ENCODE data around the gene METTL15. TPM values are rescaled to one million over a fixed set of nuclear protein-coding genes. Genes with fewer than 3 reads are reported as not detected.
"Not testable (repeated sequence)": the region's sequence is repeated elsewhere in the genome, so short reads cannot be mapped to it uniquely, and the experiment has no call there.

METTL15 gene
- total RNA-seq, 4 donors from 2014 or later = 5.3 to 12.2 (median 11.8) TPM

- Histone ChIP-seq H3K27ac (no peak overlapping the region), H3K27me3 (no peaks in the 10 kb centered on the region), H3K4me1 (no peaks in the 10 kb centered on the region), H3K9me3 (no peaks in the 10 kb centered on the region), H3K36me3 (peaks cover 0 to 51% (median 0%) of the 10 kb centered on the region in 3 donors), H3K4me3 (no peak overlapping the region)
- TF ChIP-seq CTCF (IDR thresholded peaks at IDR 0.05) (no peak), POLR2A (IDR thresholded peaks at IDR 0.05) (no peak)
- 93 to 96% methylated on average over 1 of the region's 1 CpG for WGBS, 2 donors
- no peak for DNase-seq
- intact Hi-C loops (cut with DNase I) = no loop called here
Measured at GRCh38 chr11:28132548-28132947, 24.4 kb downstream of the METTL15 start.

GRCh38 chr11:28133146-28133545 is 25.0 kb downstream of the METTL15 start:
- Histone ChIP-seq H3K27me3 (no peaks in the 10 kb centered on the region), H3K4me3 (no peak overlapping the region), H3K27ac (no peak overlapping the region), H3K9me3 (no peaks in the 10 kb centered on the region), H3K4me1 (no peaks in the 10 kb centered on the region), H3K36me3 (peaks cover 0 to 46% (median 0%) of the 10 kb centered on the region in 3 donors)
- 87 to 92% methylated on average over 3 of the region's 3 CpGs for WGBS, 2 donors
- intact Hi-C loops (cut with DNase I) = no loop called here
- TF ChIP-seq POLR2A (IDR thresholded peaks at IDR 0.05) (no peak), CTCF (IDR thresholded peaks at IDR 0.05) (no peak)
- DNase-seq = no peak

- intact Hi-C loops (cut with DNase I); H3K27ac ChIP-seq; H3K4me3 ChIP-seq; DNase-seq; H3K27me3 ChIP-seq; H3K4me1 ChIP-seq: not testable (repeated sequence)
- WGBS, 2 donors = 89 to 96% methylated on average over 4 of the region's 4 CpGs
- H3K9me3 ChIP-seq = peaks cover 0 to 19% (median 17%) of the 10 kb centered on the region in 3 donors
- peaks cover 0 to 56% (median 0%) of the 10 kb centered on the region in 3 donors for H3K36me3 ChIP-seq
Measured at GRCh38 chr11:28136157-28136556, 28.0 kb downstream of the METTL15 start.

- Histone ChIP-seq H3K36me3 (peaks cover 0 to 52% (median 0%) of the 10 kb centered on the region in 3 donors), H3K4me1 (no peaks in the 10 kb centered on the region), H3K27me3 (no peaks in the 10 kb centered on the region), H3K4me3 (no peak overlapping the region), H3K9me3 (peaks cover 0 to 19% (median 18%) of the 10 kb centered on the region in 3 donors), H3K27ac (no peak overlapping the region)
- intact Hi-C loops (cut with DNase I) = no loop called here
- no peak for DNase-seq
- 87 to 98% methylated on average over 3 of the region's 3 CpGs for WGBS, 2 donors
- TF ChIP-seq CTCF (IDR thresholded peaks at IDR 0.05) = no peak
- no peak for TF ChIP-seq POLR2A (IDR thresholded peaks at IDR 0.05)
Measured at GRCh38 chr11:28137366-28137765, 29.2 kb downstream of the METTL15 start.

GRCh38 chr11:28137832-28138231 is 29.6 kb downstream of the METTL15 start:
- WGBS, 2 donors = 89 to 100% methylated on average over 1 of the region's 1 CpG
- Histone ChIP-seq H3K4me3 (no peak overlapping the region), H3K27me3 (no peaks in the 10 kb centered on the region), H3K27ac (no peak overlapping the region), H3K36me3 (peaks cover 0 to 52% (median 0%) of the 10 kb centered on the region in 3 donors), H3K9me3 (peaks cover 0 to 19% (median 18%) of the 10 kb centered on the region in 3 donors), H3K4me1 (no peaks in the 10 kb centered on the region)
- intact Hi-C loops (cut with DNase I) = no loop called here
- TF ChIP-seq POLR2A (IDR thresholded peaks at IDR 0.05) = no peak
- TF ChIP-seq CTCF (IDR thresholded peaks at IDR 0.05) = no peak
- no peak for DNase-seq
